Measurements from ENCODE around the gene CDC14C.

The CDC14C gene

GRCh38 chr7:48976253-48976652 is 51.9 kb downstream of the CDC14C start:
- DNase-seq (ENCODE audit: low read depth): no peak

GRCh38 chr7:48976850-48977249 is 52.5 kb downstream of the CDC14C start:
- no peak for DNase-seq (ENCODE audit: low read depth)
